ENCODE data around the gene GLP2R.

DNA sequence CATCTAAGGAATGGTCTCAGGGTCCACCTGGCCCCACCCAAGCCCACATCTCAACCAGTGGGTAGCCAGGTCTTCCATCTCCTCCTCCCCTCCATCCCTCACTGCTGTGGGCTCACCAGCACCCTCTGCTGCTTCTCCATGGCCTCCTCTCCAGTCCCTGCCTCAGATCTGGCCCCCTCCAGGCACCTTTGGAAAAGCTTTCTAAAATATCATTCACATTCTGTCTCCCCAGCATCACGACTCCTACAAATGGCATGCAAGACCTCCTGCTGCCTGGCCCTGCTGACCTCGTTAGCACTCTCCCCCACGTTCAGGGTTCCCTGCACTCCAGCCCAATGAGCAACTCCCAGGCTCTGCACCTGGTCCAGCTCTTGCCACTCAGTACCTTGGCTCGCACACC lies 13.7 kb downstream of the GLP2R start:
- no peak for TF ChIP-seq EZH2 (IDR thresholded peaks at IDR 0.05; ENCODE audit: low read depth, unreplicated experiment)
- peak in 1 of 2 experiments; percentile 54; a peak in 3 of 4 replicates for TF ChIP-seq CTCF (conservative IDR thresholded peaks at IDR 0.05; ENCODE audit: low read depth in 2 of 2)
- TF ChIP-seq STAT1 (IDR thresholded peaks at IDR 0.05; ENCODE audit: unreplicated experiment): no peak
- TF ChIP-seq EZH2phosphoT487 (IDR thresholded peaks at IDR 0.05; ENCODE audit: unreplicated experiment): no peak
- no peak for TF ChIP-seq POLR2AphosphoS5 (IDR thresholded peaks at IDR 0.05; ENCODE audit: low read depth)
- no peak for TF ChIP-seq CREB1 (CRISPR knock-in tag; IDR thresholded peaks at IDR 0.05; ENCODE audit: low read depth)
- no peak for TF ChIP-seq ZNF114 (CRISPR knock-in tag; IDR thresholded peaks at IDR 0.05)
- no peak for TF ChIP-seq ZNF331 (CRISPR knock-in tag; IDR thresholded peaks at IDR 0.05; ENCODE audit: low read depth)
- TF ChIP-seq JUNB (IDR thresholded peaks at IDR 0.05; ENCODE audit: unreplicated experiment): no peak
- no peak for TF ChIP-seq REST (IDR thresholded peaks at IDR 0.05; ENCODE audit: unreplicated experiment)
- TF ChIP-seq ETS1 (IDR thresholded peaks at IDR 0.05): no peak
- TF ChIP-seq ZNF462 (CRISPR knock-in tag; IDR thresholded peaks at IDR 0.05): no peak
- TF ChIP-seq NANOG (IDR thresholded peaks at IDR 0.05; ENCODE audit: borderline replicate concordance): no peak
